Measurements from ENCODE around the gene SNX18. TPM values are rescaled to one million over a fixed set of nuclear protein-coding genes. Genes with fewer than 3 reads are reported as not detected.
"Not testable (repeated sequence)": the region's sequence is repeated elsewhere in the genome, so short reads cannot be mapped to it uniquely, and the experiment has no call there.

The SNX18 gene
- total RNA-seq, 5 donors from 2014 or later (not counting 1 experiment from before 2014, with no cell fraction given) = 13.7 to 35.7 (median 31.1) TPM

GRCh38 chr5:54533541-54534190 lies 16.1 kb downstream of the SNX18 start:
- no peak overlapping the region for H3K4me3 ChIP-seq (ENCODE audit: control insufficient read depth in 1 of 2, extremely low read depth in 1 of 2, low read length in 1 of 2)
- H3K9me3 ChIP-seq = no peaks in the 10 kb centered on the region
- H3K27me3 Mint-ChIP-seq = no peaks in the 10 kb centered on the region
- no peaks in the 10 kb centered on the region for H3K27me3 ChIP-seq (replicated peaks in 1 of 2; ENCODE audit: control insufficient read depth in 2 of 2, extremely low read depth in 1 of 2, insufficient read depth in 2 of 2, low read length in 1 of 2)
- no peak for ATAC-seq (replicated peaks in 1 of 4)
- H3K4me1 Mint-ChIP-seq = peaks cover 54 to 60% (median 58%) of the 10 kb centered on the region in 3 donors
- ChIA-PET POLR2A (no interaction called here), CTCF (no interaction called here)
- 96% methylated on average over 7 of the region's 10 CpGs for WGBS (ENCODE audit: insufficient coverage)
- peaks cover 3 to 23% of the 10 kb centered on the region in 2 experiments for H3K4me1 ChIP-seq (ENCODE audit: control insufficient read depth in 1 of 2, extremely low read depth in 1 of 2, insufficient read depth in 2 of 2, low read length in 2 of 2)
- H3K4me3 Mint-ChIP-seq = peak overlapping the region in 1 of 3 donors; percentile 26
- H3K36me3 ChIP-seq (ENCODE audit: control insufficient read depth in 2 of 2, extremely low read depth in 1 of 2, insufficient read depth in 1 of 2, low read length in 1 of 2) = peaks cover 0 to 2% of the 10 kb centered on the region in 2 donors
- H3K27ac ChIP-seq (ENCODE audit: low read length) = no peak overlapping the region
- no peaks in the 10 kb centered on the region for H3K9me3 Mint-ChIP-seq
- H3K36me3 Mint-ChIP-seq = peaks cover 30% of the 10 kb centered on the region
- H3K27ac Mint-ChIP-seq = no peak overlapping the region
- DNase-seq = no peak

DNA sequence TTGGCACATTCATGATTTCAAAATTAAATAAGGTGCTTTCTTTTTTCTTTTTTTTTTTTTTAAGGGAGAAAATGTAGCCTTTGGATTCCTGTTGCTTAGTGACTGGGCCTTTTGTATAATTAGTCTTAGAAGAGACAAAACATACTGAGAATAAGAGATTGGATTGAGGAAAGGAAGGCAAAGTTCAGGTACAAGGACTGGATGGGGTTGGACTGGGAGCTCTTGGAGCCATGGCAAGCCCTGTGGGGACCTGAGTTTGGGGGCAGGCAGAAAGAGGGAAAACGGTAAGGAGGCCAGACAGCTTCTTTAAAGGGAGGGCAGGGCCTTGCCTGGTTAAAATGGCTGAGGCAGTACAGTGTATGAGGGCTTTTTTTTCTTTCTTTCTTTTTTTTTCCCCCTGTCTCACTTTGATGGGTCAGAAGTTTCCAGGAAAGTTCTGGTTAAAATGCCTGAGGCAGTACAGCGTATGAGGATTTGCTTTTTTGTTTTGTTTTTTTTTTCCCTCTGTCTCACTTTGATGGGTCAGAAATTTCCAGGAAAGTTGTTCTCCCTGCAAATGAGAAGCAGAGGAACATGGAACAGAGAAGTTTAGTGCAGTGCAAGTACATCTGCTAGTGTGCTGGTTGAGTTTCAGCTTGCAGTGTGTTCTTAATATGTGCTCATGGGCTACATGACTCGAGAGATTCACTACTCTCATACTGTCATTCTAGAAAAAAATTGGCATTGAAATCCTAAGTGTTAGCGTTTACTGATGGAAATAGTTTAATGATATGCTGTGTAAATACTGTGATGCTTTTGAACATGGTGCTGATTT lies 16.8 kb downstream of the SNX18 start:
- H3K27ac ChIP-seq (ENCODE audit: low read length) = no peak overlapping the region
- peak overlapping the region in 1 of 3 donors; percentile 26 for H3K4me3 Mint-ChIP-seq
- no peaks in the 10 kb centered on the region for H3K9me3 ChIP-seq
- peaks cover 30% of the 10 kb centered on the region for H3K36me3 Mint-ChIP-seq
- no peak overlapping the region for H3K4me3 ChIP-seq (ENCODE audit: control insufficient read depth in 1 of 2, extremely low read depth in 1 of 2, low read length in 1 of 2)
- H3K27me3 ChIP-seq (replicated peaks in 1 of 2; ENCODE audit: control insufficient read depth in 2 of 2, extremely low read depth in 1 of 2, insufficient read depth in 2 of 2, low read length in 1 of 2) = no peaks in the 10 kb centered on the region
- peaks cover 60 to 64% (median 62%) of the 10 kb centered on the region in 3 donors for H3K4me1 Mint-ChIP-seq
- DNase-seq = no peak
- H3K27ac Mint-ChIP-seq = peak overlapping the region in 1 of 2 donors; percentile 64
- POLR2A ChIA-PET = no interaction called here
- H3K36me3 ChIP-seq (ENCODE audit: control insufficient read depth in 2 of 2, extremely low read depth in 1 of 2, insufficient read depth in 1 of 2, low read length in 1 of 2) = peaks cover 0 to 2% of the 10 kb centered on the region in 2 donors
- CTCF ChIA-PET = no interaction called here
- H3K27me3 Mint-ChIP-seq = no peaks in the 10 kb centered on the region
- H3K4me1 ChIP-seq (ENCODE audit: control insufficient read depth in 1 of 2, extremely low read depth in 1 of 2, insufficient read depth in 2 of 2, low read length in 2 of 2) = peaks cover 3 to 18% of the 10 kb centered on the region in 2 experiments
- no peak for ATAC-seq (replicated peaks in 1 of 4)
- 100% methylated on average over 1 of the region's 4 CpGs for WGBS (ENCODE audit: insufficient coverage)
- H3K9me3 Mint-ChIP-seq = no peaks in the 10 kb centered on the region

DNA sequence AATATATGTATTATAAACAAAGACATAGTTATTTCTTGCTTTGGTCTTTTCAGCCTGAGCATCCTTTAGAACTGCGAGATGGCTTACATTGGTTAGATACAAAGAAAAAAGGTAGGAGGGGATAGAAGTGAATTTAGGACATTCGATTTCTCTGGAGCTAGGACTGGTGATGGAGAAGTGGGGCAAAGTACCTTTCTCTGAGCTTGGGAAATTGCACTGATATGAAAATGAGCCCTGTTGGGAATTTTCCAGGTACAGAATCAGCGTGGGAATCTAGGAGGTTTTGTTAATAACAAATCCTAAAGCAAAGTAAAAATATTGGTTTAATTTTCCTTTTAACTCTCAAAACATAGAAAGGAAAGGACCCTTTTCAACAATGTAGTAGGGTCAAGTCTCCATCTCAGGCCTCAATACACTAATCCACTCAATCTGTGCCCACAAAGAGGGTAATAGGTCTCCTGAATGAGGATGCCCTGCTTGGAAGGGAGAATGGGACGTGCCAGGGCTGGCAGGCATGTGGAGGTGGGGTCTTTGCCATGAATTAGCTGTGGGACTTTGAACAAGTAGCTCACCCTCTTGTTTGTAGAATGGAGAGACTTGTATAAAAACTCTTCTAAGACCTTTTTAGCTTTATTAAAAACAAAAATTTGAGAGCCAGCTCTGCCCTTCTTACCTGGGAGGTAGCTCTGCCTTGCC lies 17.7 kb downstream of the SNX18 start:
- ATAC-seq (replicated peaks in 1 of 4) (no peak), DNase-seq (no peak)
- Mint-ChIP-seq H3K27me3 (no peaks in the 10 kb centered on the region), H3K36me3 (peaks cover 30% of the 10 kb centered on the region), H3K27ac (no peak overlapping the region), H3K9me3 (no peaks in the 10 kb centered on the region), H3K4me3 (no peak overlapping the region), H3K4me1 (peaks cover 60 to 64% (median 60%) of the 10 kb centered on the region in 3 donors)
- H3K36me3 ChIP-seq (ENCODE audit: control insufficient read depth in 2 of 2, extremely low read depth in 1 of 2, insufficient read depth in 1 of 2, low read length in 1 of 2) = peaks cover 0 to 2% of the 10 kb centered on the region in 2 donors
- ChIA-PET POLR2A (no interaction called here), CTCF (no interaction called here)
- no peak overlapping the region for H3K27ac ChIP-seq (ENCODE audit: low read length)
- WGBS (ENCODE audit: insufficient coverage) = 100% methylated on average over 2 of the region's 4 CpGs
- no peaks in the 10 kb centered on the region for H3K9me3 ChIP-seq
- H3K4me1 ChIP-seq (ENCODE audit: control insufficient read depth in 1 of 2, extremely low read depth in 1 of 2, insufficient read depth in 2 of 2, low read length in 2 of 2) = peaks cover 3 to 18% of the 10 kb centered on the region in 2 experiments
- no peak overlapping the region for H3K4me3 ChIP-seq (ENCODE audit: control insufficient read depth in 1 of 2, extremely low read depth in 1 of 2, low read length in 1 of 2)
- no peaks in the 10 kb centered on the region for H3K27me3 ChIP-seq (replicated peaks in 1 of 2; ENCODE audit: control insufficient read depth in 2 of 2, extremely low read depth in 1 of 2, insufficient read depth in 2 of 2, low read length in 1 of 2)

DNA sequence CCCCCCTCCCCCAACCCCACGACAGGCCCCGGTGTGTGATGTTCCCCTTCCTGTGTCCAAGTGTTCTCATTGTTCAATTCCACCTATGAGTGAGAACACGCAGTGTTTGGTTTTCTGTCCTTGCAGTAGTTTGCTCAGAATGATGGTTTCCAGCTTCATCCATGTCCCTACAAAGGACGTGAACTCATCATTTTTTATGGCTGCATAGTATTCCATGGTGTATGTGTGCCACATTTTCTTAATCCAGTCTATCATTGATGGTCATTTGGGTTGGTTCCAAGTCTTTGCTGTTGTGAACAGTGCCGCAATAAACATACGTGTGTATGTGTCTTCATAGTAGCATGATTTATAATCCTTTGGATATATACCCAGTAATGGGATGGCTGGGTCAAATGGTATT lies 18.8 kb downstream of the SNX18 start:
- H3K36me3 ChIP-seq (ENCODE audit: control insufficient read depth in 2 of 2, extremely low read depth in 1 of 2, insufficient read depth in 1 of 2, low read length in 1 of 2); ATAC-seq (replicated peaks in 1 of 4); H3K27me3 Mint-ChIP-seq; H3K27ac ChIP-seq (ENCODE audit: low read length); CTCF ChIA-PET; H3K9me3 Mint-ChIP-seq; H3K4me3 ChIP-seq (ENCODE audit: control insufficient read depth in 1 of 2, extremely low read depth in 1 of 2, low read length in 1 of 2); DNase-seq; POLR2A ChIA-PET; H3K9me3 ChIP-seq; H3K27ac Mint-ChIP-seq; H3K4me3 Mint-ChIP-seq; H3K27me3 ChIP-seq (replicated peaks in 1 of 2; ENCODE audit: control insufficient read depth in 2 of 2, extremely low read depth in 1 of 2, insufficient read depth in 2 of 2, low read length in 1 of 2): not testable (repeated sequence)
- no CpG with 5 or more reads among the region's 6 CpGs for WGBS (ENCODE audit: insufficient coverage)
- H3K4me1 Mint-ChIP-seq = peaks cover 54 to 63% (median 55%) of the 10 kb centered on the region in 3 donors
- H3K36me3 Mint-ChIP-seq = peaks cover 26% of the 10 kb centered on the region
- H3K4me1 ChIP-seq (ENCODE audit: control insufficient read depth in 1 of 2, extremely low read depth in 1 of 2, insufficient read depth in 2 of 2, low read length in 2 of 2) = peaks cover 5 to 18% of the 10 kb centered on the region in 2 experiments

DNA sequence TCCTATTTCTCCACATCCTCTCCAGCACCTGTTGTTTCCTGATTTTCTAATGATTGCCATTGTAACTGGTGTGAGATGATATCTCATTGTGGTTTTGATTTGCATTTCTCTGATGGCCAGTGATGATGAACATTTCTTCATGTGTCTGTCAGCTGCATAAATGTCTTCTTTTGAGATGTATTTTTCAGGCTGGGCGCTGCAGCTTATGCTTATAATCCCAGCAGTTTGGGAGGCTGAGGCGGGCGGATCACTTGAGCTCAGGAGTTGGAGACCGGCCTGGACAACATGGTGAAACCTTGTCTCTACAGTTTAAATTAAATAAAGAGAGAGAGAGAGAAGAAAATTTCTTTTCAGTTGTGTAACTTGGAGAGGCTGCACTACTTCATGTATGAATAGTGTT lies 19.3 kb downstream of the SNX18 start:
- peaks cover 8 to 13% of the 10 kb centered on the region in 2 experiments for H3K4me1 ChIP-seq (ENCODE audit: control insufficient read depth in 1 of 2, extremely low read depth in 1 of 2, insufficient read depth in 2 of 2, low read length in 2 of 2)
- CTCF ChIA-PET; DNase-seq; POLR2A ChIA-PET; H3K36me3 ChIP-seq (ENCODE audit: control insufficient read depth in 2 of 2, extremely low read depth in 1 of 2, insufficient read depth in 1 of 2, low read length in 1 of 2); H3K27me3 Mint-ChIP-seq; H3K27me3 ChIP-seq (replicated peaks in 1 of 2; ENCODE audit: control insufficient read depth in 2 of 2, extremely low read depth in 1 of 2, insufficient read depth in 2 of 2, low read length in 1 of 2); H3K27ac ChIP-seq (ENCODE audit: low read length); H3K4me3 ChIP-seq (ENCODE audit: control insufficient read depth in 1 of 2, extremely low read depth in 1 of 2, low read length in 1 of 2); H3K4me3 Mint-ChIP-seq; H3K9me3 ChIP-seq; H3K9me3 Mint-ChIP-seq; ATAC-seq (replicated peaks in 1 of 4): not testable (repeated sequence)
- no CpG with 5 or more reads among the region's 4 CpGs for WGBS (ENCODE audit: insufficient coverage)
- peak overlapping the region; percentile 37 to 52 for H3K27ac Mint-ChIP-seq
- H3K4me1 Mint-ChIP-seq = peaks cover 49 to 62% (median 53%) of the 10 kb centered on the region in 3 donors
- peaks cover 26% of the 10 kb centered on the region for H3K36me3 Mint-ChIP-seq

DNA sequence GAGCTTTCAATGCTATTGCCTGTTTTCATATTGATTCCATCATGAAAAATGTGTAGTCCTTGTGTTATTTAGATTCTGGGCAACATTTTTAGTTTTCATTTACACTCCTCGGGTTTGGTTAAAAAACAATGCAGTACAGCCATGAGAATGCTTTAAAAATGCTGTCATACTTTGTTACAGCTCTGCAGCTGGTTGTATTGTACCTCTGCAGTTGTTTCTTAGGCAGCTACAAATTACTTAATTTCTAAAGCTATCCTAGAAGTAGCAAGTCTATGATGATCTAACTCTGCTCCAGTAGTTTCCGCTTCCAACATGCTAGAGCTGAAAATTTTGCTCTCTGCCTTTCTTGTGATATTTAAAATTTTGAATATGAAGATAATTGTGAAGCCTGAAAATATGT lies 20.2 kb downstream of the SNX18 start:
- Histone ChIP-seq H3K9me3 (no peaks in the 10 kb centered on the region), H3K27me3 (replicated peaks in 1 of 2; ENCODE audit: control insufficient read depth in 2 of 2, extremely low read depth in 1 of 2, insufficient read depth in 2 of 2, low read length in 1 of 2) (no peaks in the 10 kb centered on the region), H3K4me3 (ENCODE audit: control insufficient read depth in 1 of 2, extremely low read depth in 1 of 2, low read length in 1 of 2) (no peak overlapping the region), H3K36me3 (ENCODE audit: control insufficient read depth in 2 of 2, extremely low read depth in 1 of 2, insufficient read depth in 1 of 2, low read length in 1 of 2) (peaks cover 0 to 2% of the 10 kb centered on the region in 2 donors), H3K4me1 (ENCODE audit: control insufficient read depth in 1 of 2, extremely low read depth in 1 of 2, insufficient read depth in 2 of 2, low read length in 2 of 2) (peaks cover 5 to 12% of the 10 kb centered on the region in 2 experiments), H3K27ac (ENCODE audit: low read length) (no peak overlapping the region)
- DNase-seq (no peak), ATAC-seq (replicated peaks in 1 of 4) (no peak)
- Mint-ChIP-seq H3K27me3 (no peaks in the 10 kb centered on the region), H3K27ac (no peak overlapping the region), H3K9me3 (no peaks in the 10 kb centered on the region), H3K4me1 (peaks cover 54 to 61% (median 54%) of the 10 kb centered on the region in 3 donors), H3K4me3 (no peak overlapping the region), H3K36me3 (peaks cover 30% of the 10 kb centered on the region)
- ChIA-PET CTCF (interaction anchor here in 1 of 2 donors (1.0 kb wide), 1 partner anchor 21 kb away, joined by 4 read pairs; no protein-coding TSS in a partner anchor), POLR2A (interaction anchor here in 1 of 2 donors (0.7 kb wide), 1 partner anchor 20 kb away, joined by 3 read pairs; no protein-coding TSS in a partner anchor)
- WGBS (ENCODE audit: insufficient coverage) = no CpG with 5 or more reads among the region's 2 CpGs

Data from T-cell (primary cell).